SHP77 (cell line): ENCODE measurements around the gene GOLGA1.

Experiments used
- DNase-seq, 2 experiments: peaks; one replicate each; lab custom pipeline; 2025; lab: John Stamatoyannopoulos, UW

Gene GOLGA1

GRCh38 chr9:124881138-124881743 lies 59.6 kb downstream of the GOLGA1 start:
- DNase-seq: no peak

DNA sequence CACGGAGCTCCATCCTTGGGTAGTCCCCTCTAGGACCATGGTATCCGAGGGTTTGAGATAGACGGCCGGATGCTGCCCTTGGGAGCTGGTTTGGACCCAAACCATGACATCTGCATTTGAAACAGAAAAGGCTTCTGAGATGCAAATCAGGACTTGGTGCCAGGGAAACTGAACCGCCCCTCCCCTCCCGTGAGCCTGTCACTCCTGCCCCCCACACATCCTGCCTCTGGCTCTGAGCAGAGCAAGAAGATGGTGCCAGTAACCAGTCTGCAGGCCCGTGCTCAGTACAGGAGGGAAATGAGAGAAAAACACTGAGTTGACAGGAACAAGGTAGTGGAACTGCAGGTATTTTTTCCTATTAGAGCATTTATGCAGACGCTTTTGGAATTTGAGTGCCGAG lies 60.4 kb downstream of the GOLGA1 start:
- DNase-seq: no peak

DNA sequence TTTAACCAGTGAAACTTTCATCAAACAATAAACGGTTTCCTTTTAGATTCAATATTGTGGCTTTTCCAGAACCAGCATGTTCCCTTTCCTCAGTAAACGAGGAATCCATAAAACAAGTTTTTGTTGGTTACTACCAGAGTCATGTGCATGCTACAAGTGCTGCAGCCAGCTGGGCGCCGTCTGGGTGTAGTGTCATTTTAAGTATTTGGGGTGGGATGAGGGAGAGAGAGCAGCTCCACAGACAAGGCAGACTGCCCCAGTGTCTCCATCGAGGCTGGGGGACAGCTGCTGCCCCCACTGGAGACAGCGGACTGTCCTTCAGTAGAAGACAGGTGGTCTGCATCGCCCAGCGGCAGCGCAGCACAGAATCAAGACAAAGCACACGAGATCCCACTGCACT lies 61.7 kb downstream of the GOLGA1 start:
- DNase-seq: no peak

- no peak for DNase-seq
Measured at GRCh38 chr9:124878518-124878917, 62.4 kb downstream of the GOLGA1 start.

- no peak for DNase-seq
Measured at GRCh38 chr9:124878021-124878420, 62.9 kb downstream of the GOLGA1 start.

- DNase-seq: no peak
Measured at GRCh38 chr9:124877021-124877782, 63.7 kb downstream of the GOLGA1 start.

GRCh38 chr9:124875501-124875900 lies 65.4 kb downstream of the GOLGA1 start:
- DNase-seq: no peak

DNA sequence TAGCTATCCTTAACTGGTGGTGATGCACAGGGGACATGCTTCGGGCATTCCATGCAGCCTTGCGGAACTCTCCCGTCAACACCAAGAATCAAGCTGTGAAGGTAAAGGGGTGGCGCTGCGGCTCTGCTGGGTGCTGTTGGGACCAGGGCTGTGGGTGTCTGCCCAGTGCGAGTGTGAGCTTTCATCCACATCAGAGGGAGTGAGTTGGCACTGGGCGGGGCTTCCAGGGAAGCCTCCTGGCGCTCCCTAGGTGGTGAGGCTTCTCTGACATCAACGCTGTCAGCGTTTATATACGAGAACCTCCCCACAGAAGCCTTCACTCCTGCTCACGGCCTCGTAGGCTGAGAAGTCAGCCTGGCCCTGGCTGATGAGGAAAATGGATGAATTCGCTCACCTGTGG lies 67.2 kb downstream of the GOLGA1 start:
- no peak for DNase-seq

DNA sequence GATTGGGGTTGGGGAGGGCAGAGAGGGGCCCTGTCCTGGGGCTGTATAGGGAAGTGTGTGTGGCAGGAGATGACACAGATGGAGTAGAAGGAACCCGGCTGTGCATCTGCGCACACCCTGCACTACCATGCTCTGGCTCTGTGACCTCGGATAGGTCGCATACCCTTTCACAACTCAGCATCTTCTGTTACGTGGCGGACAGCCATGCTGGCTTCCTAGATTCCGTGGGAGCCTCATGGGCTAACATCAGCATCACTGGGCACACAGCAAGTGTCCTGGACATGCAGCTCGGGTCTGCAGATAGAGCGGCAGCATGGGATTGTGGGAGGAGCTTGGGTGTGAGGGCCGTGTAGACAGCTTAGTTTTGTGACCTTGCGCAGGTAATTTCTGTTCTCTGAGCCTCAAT lies 69.7 kb downstream of the GOLGA1 start:
- DNase-seq: no peak

DNA sequence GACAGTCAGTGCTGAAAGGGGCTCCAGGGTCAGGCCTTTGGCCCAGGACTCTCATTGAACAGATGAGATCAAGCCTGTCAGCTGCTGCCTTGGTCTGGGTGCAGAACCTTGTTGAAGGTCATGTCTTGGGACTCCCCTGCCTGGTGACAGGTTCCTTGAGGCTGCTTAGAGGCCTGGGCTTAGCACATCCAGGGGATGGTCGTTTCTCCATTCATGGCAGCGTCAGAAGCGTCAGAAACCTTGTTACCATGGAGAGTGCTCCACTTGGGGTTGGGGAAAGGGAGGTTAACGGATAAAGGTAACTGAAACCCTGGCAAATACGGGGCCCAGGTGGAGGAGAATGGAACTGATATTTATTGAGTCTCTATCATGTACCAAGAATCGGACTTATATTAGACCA lies 70.2 kb downstream of the GOLGA1 start:
- DNase-seq: no peak

DNA sequence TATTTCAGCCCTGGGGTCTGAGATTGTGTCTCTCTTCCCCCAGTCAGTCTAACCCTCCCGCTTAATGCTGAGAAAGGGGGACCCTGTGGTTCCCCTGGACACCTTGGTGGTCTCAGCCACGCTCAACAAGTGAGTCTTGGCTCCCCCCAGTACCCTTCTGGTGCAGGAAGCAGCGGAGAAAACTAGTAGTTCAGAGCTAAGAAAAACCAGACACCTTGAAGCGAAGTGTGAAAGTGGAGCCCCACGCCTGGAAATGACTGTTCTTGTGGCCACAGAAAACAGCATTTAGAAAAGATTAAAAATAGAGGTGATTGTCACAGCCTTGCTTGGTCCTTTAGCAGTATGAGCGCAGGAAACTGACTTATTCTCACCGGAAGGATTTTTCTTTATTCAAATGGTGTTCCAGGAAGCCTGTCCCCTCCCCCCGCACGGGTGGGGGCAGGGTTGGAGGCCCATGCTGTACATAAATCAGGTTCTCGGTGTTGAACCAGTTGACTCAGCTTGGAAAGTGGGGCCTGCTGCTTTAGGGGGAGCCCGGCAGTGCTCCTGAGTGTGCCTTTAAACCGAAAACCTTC lies 70.8 kb downstream of the GOLGA1 start:
- peak in 1 of 2 experiments; percentile 41 for DNase-seq

DNA sequence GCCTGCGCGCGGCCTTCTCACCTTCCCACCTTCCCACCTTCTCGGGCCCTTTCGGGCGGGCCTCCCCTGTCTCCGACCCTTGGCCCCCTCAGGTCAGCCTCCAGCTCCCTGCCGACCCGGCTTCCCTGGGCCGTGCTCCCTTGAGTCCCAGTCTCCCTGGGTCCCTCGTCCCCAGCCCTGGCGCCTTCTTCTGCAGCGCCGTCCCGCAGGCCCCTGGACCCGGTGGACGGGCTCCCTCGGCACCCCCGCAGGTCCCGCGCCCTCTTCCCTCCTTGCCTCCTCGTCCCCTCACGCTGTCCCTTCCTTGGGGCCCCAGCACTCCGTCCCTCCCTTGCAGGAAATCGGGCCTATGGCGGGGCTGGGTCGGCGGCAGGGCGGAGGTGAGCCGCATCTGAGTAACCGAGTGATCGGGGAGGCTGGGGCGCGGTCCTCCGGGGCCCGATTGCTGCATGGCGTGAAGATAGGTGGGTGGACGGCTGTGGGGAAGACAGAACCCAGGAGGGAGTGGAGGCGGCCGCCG lies 71.4 kb downstream of the GOLGA1 start:
- no peak for DNase-seq

GRCh38 chr9:124868511-124869465 lies 72.1 kb downstream of the GOLGA1 start:
- DNase-seq: peak; percentile 76 to 86

GRCh38 chr9:124863371-124863871 lies 77.5 kb downstream of the GOLGA1 start:
- DNase-seq: no peak

GRCh38 chr9:124861342-124862229 lies 79.3 kb downstream of the GOLGA1 start, which contains the start of the genes ARPC5L and RPL35:
Gene ARPC5L, plus strand, starts transcription at chr9:124862130. Its CDS starts 7,161 bp downstream, at chr9:124869291.
Gene RPL35, minus strand, starts transcription at chr9:124861957. Its CDS starts 45 bp downstream, at chr9:124861912.
- peak; percentile 85 to 91 for DNase-seq

- no peak for DNase-seq
Measured at GRCh38 chr9:124860582-124861341, 80.1 kb downstream of the GOLGA1 start.

- DNase-seq: no peak
Measured at GRCh38 chr9:124859803-124860581, 80.9 kb downstream of the GOLGA1 start.

- DNase-seq: no peak
Measured at GRCh38 chr9:124858330-124859046, 82.4 kb downstream of the GOLGA1 start.
